DOHH2 (cell line): Measurements from ENCODE around the gene SLC35F1.

ENCODE experiments used
- H3F3A ChIP-seq: fragments of 200-600 bp; sonication (generic), shearing (Covaris generic); 2 replicates; pipeline ENCODE4 v1.6.0; 2016; ENCODE audit warnings: antibody characterized with exemption, mild to moderate bottlenecking; ENCODE audit not compliant: control insufficient read depth, insufficient read depth
- H3K27ac ChIP-seq: fragments of 200-600 bp; sonication (generic); 2 replicates; pipeline ENCODE4 v1.5.1; 2014; ENCODE audit warnings: low read depth, mild to moderate bottlenecking, low read length, moderate library complexity
- H3K27me3 ChIP-seq: fragments of 200-600 bp; sonication (generic); 2 replicates; pipeline ENCODE4 v1.6.1; 2014; ENCODE audit warnings: mild to moderate bottlenecking, low read length, mixed read lengths; ENCODE audit not compliant: control insufficient read depth
- H3K36me3 ChIP-seq: fragments of 200-600 bp; sonication (generic); 2 replicates; pipeline ENCODE4 v1.6.1; 2014; ENCODE audit warnings: mild to moderate bottlenecking, low read length, moderate library complexity, mixed read lengths; ENCODE audit not compliant: control insufficient read depth
- H3K4me1 ChIP-seq: fragments of 200-600 bp; sonication (generic); 2 replicates; pipeline ENCODE4 v1.6.1; 2014; ENCODE audit warnings: mild to moderate bottlenecking, low read length, mixed read lengths; ENCODE audit not compliant: control insufficient read depth
- H3K4me2 ChIP-seq: fragments of 200-600 bp; sonication (generic); 2 replicates; pipeline ENCODE4 v1.6.0; 2014; ENCODE audit warnings: mild to moderate bottlenecking, low read length, moderate library complexity
- H3K4me3 ChIP-seq: fragments of 200-600 bp; sonication (generic); 2 replicates; pipeline ENCODE4 v1.5.1; 2014; ENCODE audit warnings: mild to moderate bottlenecking, low read length, mixed read lengths
- H3K79me2 ChIP-seq: fragments of 200-600 bp; sonication (generic); 2 replicates; pipeline ENCODE4 v1.6.1; 2014; ENCODE audit warnings: mild to moderate bottlenecking, low read length, mixed read lengths; ENCODE audit not compliant: control insufficient read depth
- H3K9me2 ChIP-seq: fragments of 200-600 bp; sonication (generic); replicated peaks from 2 replicates; pipeline ENCODE4 v1.6.1; 2014; ENCODE audit warnings: mild to moderate bottlenecking, low read length, mixed read lengths; ENCODE audit not compliant: control insufficient read depth
- H3K9me3 ChIP-seq: fragments of 200-600 bp; sonication (generic); 2 replicates; pipeline ENCODE4 v1.6.1; 2014; ENCODE audit warnings: antibody characterized with exemption, low read length, mixed read lengths; ENCODE audit not compliant: control insufficient read depth, insufficient read depth
- H4K20me1 ChIP-seq: fragments of 200-600 bp; sonication (generic); 2 replicates; pipeline ENCODE4 v1.6.0; 2014; ENCODE audit warnings: low read depth, mild to moderate bottlenecking, antibody characterized with exemption, low read length, moderate library complexity; ENCODE audit not compliant: control insufficient read depth, insufficient read depth
- CTCF ChIP-seq: fragments of 200-600 bp; sonication (generic); IDR thresholded peaks from one replicate; pipeline ENCODE4 v1.5.1; 2014; ENCODE audit warnings: antibody characterized with exemption, mild to moderate bottlenecking, low read depth, low read length; ENCODE audit not compliant: poor library complexity, severe bottlenecking
- EZH2phosphoT487 ChIP-seq: fragments of 200-600 bp; sonication (generic); IDR thresholded peaks from 2 replicates; pipeline ENCODE4 v1.6.1; 2017; ENCODE audit warnings: borderline replicate concordance, mild to moderate bottlenecking, antibody characterized with exemption, low read length, moderate library complexity, mixed read lengths

Gene SLC35F1

DNA sequence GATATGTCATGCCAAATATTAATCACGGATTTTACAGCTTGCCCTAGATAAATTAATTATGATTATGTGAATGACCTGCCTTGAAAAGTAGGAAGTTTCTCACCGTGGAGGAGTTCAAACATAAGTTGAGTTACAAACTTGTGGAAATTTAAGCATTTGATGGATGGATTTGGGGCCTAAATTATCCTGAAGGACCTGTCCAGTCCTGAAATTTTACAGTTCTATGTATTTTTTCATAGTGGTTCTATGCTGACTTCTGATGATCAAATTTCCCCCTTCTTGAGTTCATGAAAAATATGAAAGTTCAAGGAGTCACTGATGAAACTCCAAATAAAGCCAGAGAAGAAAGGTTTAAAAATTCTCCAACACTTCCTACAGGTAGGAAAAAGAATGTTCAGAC is 178.6 kb downstream of the SLC35F1 start:
- H3K27me3 ChIP-seq: no peaks in the 10 kb centered on the region
- no peak overlapping the region for H3K27ac ChIP-seq
- H3K79me2 ChIP-seq: no peaks in the 10 kb centered on the region
- H3K4me2 ChIP-seq: no peak overlapping the region
- H3K4me3 ChIP-seq: no peak overlapping the region
- H4K20me1 ChIP-seq: no peaks in the 10 kb centered on the region
- H3K9me3 ChIP-seq: no peaks in the 10 kb centered on the region
- no peaks in the 10 kb centered on the region for H3K4me1 ChIP-seq
- no peaks in the 10 kb centered on the region for H3F3A ChIP-seq
- H3K36me3 ChIP-seq: no peaks in the 10 kb centered on the region
- no peaks in the 10 kb centered on the region for H3K9me2 ChIP-seq
- no peak for TF ChIP-seq EZH2phosphoT487

GRCh38 chr6:118086159-118086558 is 179.1 kb downstream of the SLC35F1 start:
- H3K4me3 ChIP-seq: no peak overlapping the region
- no peaks in the 10 kb centered on the region for H3K36me3 ChIP-seq
- H3K4me2 ChIP-seq: no peak overlapping the region
- no peaks in the 10 kb centered on the region for H3K27me3 ChIP-seq
- H3K79me2 ChIP-seq: no peaks in the 10 kb centered on the region
- H3K27ac ChIP-seq: no peak overlapping the region
- TF ChIP-seq EZH2phosphoT487 (no peak), CTCF (no peak)
- no peaks in the 10 kb centered on the region for H3K9me3 ChIP-seq
- no peaks in the 10 kb centered on the region for H3F3A ChIP-seq
- H4K20me1 ChIP-seq: no peaks in the 10 kb centered on the region
- H3K9me2 ChIP-seq: no peaks in the 10 kb centered on the region
- no peaks in the 10 kb centered on the region for H3K4me1 ChIP-seq

DNA sequence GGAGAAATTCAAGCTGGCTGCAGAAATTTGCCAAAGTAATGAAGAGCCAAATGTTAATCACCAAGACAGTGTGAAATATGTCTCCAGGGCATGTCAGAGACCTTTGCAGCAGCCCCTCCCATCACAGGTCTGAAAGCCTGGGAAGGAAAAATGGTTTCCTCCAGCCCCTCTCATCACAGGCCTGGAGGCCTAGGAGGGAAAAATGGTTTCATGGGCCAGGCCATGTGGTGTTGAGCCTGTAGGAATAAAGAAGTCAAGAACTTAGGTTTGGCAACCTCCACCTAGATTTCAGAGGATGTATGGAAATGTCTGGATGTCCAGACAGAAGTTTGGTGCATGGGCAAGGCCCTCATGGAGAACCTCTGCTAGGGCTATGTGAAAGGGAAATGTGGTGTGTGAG is 185.0 kb downstream of the SLC35F1 start:
- H4K20me1 ChIP-seq: no peaks in the 10 kb centered on the region
- H3K4me2 ChIP-seq: no peak overlapping the region
- H3K79me2 ChIP-seq: no peaks in the 10 kb centered on the region
- no peak overlapping the region for H3K27ac ChIP-seq
- H3K27me3 ChIP-seq: no peaks in the 10 kb centered on the region
- no peaks in the 10 kb centered on the region for H3F3A ChIP-seq
- no peaks in the 10 kb centered on the region for H3K4me1 ChIP-seq
- no peaks in the 10 kb centered on the region for H3K36me3 ChIP-seq
- no peaks in the 10 kb centered on the region for H3K9me3 ChIP-seq
- H3K9me2 ChIP-seq: no peaks in the 10 kb centered on the region
- TF ChIP-seq EZH2phosphoT487 (no peak), CTCF (no peak)
- no peak overlapping the region for H3K4me3 ChIP-seq

DNA sequence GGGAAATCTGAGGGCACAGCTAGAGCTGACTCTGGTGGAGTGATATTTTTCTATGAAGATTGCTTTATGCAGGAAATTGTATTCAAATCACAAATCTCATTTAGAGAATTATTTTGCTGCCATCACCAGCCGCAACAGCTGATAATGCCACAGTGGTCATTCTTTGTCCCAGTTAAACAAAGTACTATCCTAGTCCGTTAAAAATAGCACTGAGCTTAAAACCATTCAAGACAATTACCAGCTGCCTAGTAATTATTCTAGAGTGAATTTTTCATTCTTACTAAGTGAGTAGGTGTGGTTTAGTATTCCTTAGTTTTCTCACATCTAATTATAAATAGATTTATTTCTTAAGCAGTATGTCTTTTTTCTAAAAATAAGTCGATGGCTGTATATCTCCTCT is 190.5 kb downstream of the SLC35F1 start:
- no peaks in the 10 kb centered on the region for H3K79me2 ChIP-seq
- no peaks in the 10 kb centered on the region for H3K9me2 ChIP-seq
- no peaks in the 10 kb centered on the region for H3K9me3 ChIP-seq
- no peak for TF ChIP-seq EZH2phosphoT487
- TF ChIP-seq CTCF: no peak
- no peak overlapping the region for H3K4me2 ChIP-seq
- no peaks in the 10 kb centered on the region for H3F3A ChIP-seq
- H3K27ac ChIP-seq: no peak overlapping the region
- H3K36me3 ChIP-seq: no peaks in the 10 kb centered on the region
- no peak overlapping the region for H3K4me3 ChIP-seq
- H3K4me1 ChIP-seq: no peaks in the 10 kb centered on the region
- H3K27me3 ChIP-seq: no peaks in the 10 kb centered on the region
- no peaks in the 10 kb centered on the region for H4K20me1 ChIP-seq
